Activated CD8-positive, alpha-beta memory T cell treated with anti-CD3 and anti-CD28 coated beads, Interleukin-2, amount 50 U/mL, for 48 hours (primary cell): ENCODE measurements around the gene EML5.

Experiments used
- DNase-seq: peaks from one replicate; pipeline ENCODE4 v3.0.0-alpha.2; 2020

The EML5 gene

GRCh38 chr14:88612981-88613380 is 179.8 kb downstream of the EML5 start:
- DNase-seq: no peak

GRCh38 chr14:88611878-88612277 is 180.9 kb downstream of the EML5 start:
- DNase-seq: no peak

- DNase-seq: no peak
Measured at GRCh38 chr14:88607829-88608228, 184.9 kb downstream of the EML5 start.

DNA sequence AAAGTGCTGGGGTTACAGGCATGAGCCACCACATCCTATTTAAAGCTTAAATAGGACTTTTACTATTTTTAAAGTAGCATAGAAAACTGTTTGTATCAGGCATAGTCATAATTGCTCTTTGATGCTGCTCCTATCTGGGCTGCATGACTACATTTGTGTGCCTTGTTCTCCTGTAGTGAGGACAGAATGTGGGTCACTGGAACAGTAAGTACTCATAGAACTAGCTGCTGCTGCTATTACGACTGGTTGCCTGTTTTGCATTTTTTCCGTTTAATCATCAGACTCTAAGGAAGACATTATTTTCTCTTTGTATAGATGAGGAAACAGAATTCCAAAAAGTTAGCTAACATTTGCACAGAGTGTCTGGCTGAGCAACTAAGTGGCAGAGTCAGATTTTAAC is 187.2 kb downstream of the EML5 start:
- no peak for DNase-seq

DNA sequence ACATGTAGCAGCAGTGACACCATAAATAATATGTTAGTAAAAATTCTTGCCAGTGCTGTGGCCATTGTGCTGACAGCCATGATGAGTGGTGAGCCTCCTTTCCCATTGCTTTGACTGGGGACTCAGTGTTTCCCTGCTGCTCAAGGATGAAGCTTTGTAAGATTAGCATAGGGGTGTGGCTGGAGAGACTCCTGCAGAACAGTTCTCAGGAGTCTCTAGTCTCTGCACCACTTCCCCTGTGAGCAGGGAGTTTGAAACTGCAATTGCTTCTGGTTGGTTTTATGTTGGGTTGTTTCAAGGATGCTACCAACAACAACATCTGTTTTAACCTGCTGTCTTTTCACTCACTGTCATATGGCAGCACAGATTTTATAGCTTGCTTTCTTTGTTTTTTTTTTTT is 188.5 kb downstream of the EML5 start:
- DNase-seq: no peak

- peak; percentile 58 for DNase-seq
Measured at GRCh38 chr14:88599761-88600439, 192.9 kb downstream of the EML5 start.

DNA sequence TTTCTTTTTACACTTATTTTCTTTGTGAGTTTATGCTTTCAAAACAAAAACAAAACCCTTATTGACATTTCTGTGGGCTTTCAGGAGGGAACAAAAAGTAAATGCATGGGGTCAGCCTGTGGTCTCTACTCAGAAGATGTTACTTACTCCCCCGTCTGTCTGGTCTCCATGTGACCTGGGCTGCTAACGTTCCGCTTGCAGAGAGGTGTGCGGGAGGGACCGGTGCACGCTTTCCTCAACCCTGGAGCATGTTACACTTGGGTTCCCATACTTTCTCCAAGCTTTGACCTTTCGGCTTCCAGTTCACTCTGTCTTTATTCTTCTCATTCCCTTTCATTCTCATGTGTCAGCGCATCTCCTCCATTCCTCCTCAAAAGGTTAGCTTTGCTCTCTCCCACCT is 193.4 kb downstream of the EML5 start:
- no peak for DNase-seq

DNA sequence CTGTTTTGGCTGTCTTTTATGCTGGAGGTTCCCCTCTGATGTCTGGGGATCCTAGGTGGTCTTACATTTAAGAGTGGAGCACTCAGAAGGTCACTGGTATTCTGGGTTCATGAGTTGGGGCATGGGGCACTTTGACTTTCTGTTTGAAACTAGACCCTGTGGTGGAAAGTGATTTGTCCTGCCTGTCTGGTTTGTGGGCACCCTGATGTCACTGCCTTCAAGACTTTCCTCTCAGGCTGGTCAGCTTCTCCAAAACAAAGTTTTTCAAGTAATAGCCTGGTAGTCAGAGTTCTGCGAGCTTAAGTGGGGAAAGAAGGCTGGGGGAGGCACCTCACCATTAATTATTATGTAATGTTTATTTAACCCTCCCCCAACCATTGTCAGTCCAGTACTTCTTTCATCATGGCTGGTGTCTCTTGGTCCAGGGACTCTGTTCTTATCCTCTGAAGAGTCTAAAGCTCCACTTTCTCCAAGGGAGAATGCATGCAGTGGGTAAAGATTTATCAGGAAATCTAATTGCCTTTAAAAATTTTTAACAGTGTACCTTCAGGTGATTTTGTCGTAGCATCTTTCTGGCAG is 194.6 kb downstream of the EML5 start:
- DNase-seq: no peak

- no peak for DNase-seq
Measured at GRCh38 chr14:88597601-88598000, 195.2 kb downstream of the EML5 start.

DNA sequence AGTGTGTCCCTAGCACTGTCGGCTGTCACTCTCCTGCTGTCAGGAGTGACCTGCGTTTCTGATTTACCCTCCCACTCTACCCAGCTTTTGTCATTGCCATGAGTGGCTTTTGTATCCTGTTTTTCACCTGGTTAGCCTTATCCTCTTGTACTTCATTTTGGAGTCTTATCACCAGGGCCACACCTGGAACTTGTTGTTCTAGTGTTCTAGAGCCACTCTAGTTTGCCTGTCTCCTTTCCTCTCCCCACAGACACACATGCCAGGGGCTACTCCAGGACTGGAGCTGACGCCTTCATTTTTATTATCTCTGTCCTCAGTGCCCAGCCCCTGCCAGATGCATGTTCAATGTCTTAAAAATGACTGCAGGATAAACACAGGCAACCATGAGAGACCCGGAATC is 195.7 kb downstream of the EML5 start:
- no peak for DNase-seq

- DNase-seq: no peak
Measured at GRCh38 chr14:88592031-88592430, 200.7 kb downstream of the EML5 start.

- DNase-seq: no peak
Measured at GRCh38 chr14:88590173-88590572, 202.6 kb downstream of the EML5 start.

DNA sequence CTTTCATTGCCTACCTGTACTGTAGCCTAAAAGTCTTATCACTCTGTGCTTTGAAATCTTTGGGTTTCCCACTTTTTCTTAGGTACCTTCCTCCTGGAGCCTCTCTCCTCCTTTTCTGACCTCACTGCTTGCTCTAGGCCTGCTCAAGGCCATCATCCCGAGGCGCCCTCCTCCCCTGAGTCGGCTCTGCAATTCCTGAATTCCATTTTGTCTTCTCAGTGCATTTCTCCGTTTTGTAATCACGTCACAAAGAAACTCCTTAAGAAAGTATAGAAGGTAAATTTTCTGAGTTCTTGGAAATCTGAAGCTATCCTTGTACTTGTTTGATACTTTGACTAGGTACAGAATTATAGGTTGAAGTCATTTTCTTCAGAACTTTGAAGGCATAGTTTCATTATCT is 204.7 kb downstream of the EML5 start:
- DNase-seq: no peak

DNA sequence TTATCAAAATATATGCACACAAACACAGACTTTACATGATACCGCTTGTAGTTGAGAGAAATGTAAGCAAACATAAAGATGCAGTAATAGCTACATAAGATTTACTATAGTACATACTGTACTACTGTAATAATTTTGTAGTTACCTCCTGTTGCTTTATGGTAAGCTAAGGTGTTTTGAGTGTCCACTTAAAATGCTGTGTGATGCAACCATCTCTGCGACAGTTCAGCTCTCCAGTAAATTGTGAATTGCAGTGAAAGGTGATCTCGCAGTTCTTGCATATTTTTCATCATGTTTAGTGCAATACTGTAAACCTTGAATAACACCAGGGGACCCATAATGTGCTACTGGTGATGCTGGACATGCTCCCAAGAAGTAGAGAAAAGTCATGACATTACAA is 208.3 kb downstream of the EML5 start:
- DNase-seq: no peak

DNA sequence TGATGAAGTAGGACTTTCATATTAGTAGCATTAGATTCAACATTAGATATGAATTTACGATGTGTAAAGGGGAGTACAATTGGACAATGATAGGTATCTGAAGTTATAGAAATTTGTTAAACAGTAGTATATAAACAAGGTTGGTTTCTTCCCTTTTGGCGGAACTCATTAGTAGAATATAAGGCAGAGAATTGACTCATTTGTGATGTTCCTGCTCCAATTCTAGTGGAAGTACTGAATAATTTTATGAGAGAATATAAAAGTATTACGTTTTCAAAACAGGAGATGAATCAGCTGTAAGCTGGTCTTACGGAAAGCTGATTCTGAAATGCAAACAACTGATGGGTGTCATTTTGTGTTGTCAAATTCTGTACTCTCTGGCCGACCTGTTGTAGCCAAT is 216.5 kb downstream of the EML5 start:
- DNase-seq: no peak

DNA sequence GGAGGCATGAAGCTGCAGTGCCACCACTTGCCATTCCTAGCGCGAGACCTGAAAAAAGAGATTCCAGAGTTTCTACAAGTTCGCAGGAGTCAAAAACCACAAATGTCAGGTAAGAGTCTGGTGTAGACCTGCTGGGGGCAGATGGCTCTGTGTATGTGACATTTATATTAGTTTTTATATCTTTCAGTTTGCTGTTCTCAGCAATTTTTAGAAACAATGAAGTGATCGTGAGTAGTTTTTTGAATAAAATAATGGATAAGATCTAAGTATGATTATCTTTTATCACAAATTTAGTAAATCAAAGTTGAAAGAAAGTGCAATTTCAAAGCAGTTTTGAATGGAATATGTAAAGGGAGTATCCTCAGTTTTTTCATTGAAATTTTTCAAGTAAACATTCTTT is 220.6 kb downstream of the EML5 start:
- DNase-seq: no peak

- DNase-seq: no peak
Measured at GRCh38 chr14:88568196-88568595, 224.6 kb downstream of the EML5 start.

- no peak for DNase-seq
Measured at GRCh38 chr14:88565427-88565826, 227.3 kb downstream of the EML5 start.

- no peak for DNase-seq
Measured at GRCh38 chr14:88563845-88564244, 228.9 kb downstream of the EML5 start.

DNA sequence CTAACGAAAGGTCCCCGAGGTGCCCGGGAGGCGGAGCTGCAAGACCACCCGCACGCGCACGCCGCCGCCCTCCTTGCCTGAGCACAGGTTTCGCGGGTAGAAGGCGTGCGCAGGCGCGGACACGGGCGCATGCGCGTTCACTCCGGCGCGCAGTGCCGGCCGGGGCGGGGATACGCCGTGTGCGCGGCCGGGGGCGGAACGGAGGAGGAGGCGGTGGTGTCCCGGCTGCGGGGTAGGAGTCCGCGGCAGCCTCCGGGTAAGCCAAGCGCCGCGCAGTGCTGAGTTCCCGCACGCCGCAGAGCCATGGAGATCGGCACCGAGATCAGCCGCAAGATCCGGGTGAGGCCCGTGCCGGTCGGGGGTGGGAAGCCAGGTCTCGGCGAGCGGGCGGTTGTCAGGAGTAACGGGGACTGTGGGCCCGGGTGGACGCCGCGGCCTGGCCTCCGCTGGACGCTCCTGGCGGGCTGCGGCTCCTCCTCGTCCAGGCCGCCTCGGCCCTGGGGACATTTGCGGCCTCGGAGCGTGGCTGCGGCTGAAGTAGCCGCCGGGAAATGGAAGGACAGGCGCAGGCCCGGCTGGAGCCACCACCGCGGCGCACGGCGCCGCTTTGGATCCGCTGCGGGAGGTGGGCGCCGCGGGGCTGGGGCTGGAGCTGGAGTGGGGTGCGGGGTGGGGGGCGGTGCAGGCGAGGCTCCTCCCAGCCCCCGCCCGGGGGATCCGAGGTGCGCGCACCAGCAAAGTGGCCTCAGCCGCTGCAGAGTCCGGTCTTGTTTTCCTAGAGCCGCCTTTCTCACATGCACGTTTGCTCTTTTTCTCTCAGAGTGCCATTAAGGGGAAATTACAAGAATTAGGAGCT is 229.7 kb downstream of the EML5 start, which contains the start of gene ZC3H14:
ZC3H14 (plus strand) TSS at position 207 of the 856 bp plus-strand sequence; CDS start at position 304, 97 bp downstream.
- peak; percentile 94 for DNase-seq

- no peak for DNase-seq
Measured at GRCh38 chr14:88562532-88562830, 230.3 kb downstream of the EML5 start.
